A549 treated with GW870086 at 1 μM for 4 hours (cell line): ENCODE results near the gene FAM174B. TPM values are rescaled to one million over a fixed set of nuclear protein-coding genes. Genes with fewer than 3 reads are reported as not detected.

Source experiments
- total RNA-seq: library from RNA; stranded (reverse); fragments of 200-300 nt; extraction: Qiagen RNA extraction; gene quantifications from 5 replicates; pipeline ENCODE4 v1.2.3, GENCODE V29; 2022; ENCODE audit warnings: low read depth

FAM174B gene
- 7.4 to 9.2 TPM (median 8.2 TPM) in 5 replicates for total RNA-seq

GRCh38 chr15:92655178-92655995 lies at the start of gene FAM174B:
Gene FAM174B, minus strand, starts transcription at chr15:92655775.

Other genes with a start within 250 kb of the FAM174B start
- 28.1 to 39.1 TPM (median 31.1 TPM) in 5 replicates for gene CHD2, start 244.5 kb upstream of the FAM174B start, total RNA-seq